ENCODE results near the gene FASLG.
"Not testable (repeated sequence)": the region's sequence is repeated elsewhere in the genome, so short reads cannot be mapped to it uniquely, and the experiment has no call there.

FASLG gene

DNA sequence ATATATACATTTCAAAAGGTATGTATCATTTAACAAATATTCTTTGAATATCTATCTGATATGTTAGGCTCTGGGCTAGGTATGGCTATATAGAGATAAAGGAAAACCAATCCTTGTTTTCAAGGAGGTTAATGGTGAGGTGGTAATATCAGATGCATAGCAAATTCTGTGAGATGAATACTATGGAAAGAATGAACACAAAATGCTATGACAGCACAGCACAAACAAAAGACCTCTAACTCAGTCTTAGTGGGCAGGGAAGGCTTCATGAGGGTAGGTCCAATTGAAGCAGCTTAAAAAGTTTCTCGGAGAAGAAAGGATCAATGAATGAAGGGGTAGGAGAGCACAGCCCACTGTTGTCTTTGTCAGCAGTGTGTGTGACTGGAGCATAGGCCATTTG lies 27.2 kb downstream of the FASLG start:
- DNase-seq: no peak

DNA sequence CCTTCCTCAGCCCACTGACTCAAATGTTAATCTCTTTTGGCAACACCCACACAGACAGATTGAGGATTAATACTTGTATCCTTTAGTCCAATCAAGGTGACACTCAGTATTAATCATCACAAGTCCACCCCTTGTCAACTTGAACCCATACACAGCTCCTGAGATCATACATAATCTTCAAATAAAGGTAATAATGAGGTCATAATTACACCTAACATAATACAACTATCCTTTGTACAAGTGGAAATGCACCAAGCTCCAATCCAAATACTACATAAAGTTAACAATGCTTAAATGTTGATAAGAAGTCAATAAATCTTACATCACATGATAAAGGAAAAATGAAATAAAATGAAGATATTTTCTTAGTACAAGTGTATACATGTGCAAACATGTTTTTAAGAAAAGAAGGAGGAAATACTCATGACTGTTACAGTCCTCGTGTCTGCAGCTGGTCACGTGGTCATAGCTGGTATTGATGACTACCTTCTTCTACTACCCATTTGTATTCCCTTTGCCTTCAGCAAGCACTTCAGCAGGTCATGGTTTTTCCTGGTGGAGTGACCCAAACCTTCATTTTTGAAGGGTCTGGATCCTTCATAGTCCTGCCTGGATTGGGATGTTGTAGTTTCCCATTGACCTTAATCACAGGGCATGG lies 29.7 kb downstream of the FASLG start:
- DNase-seq: not testable (repeated sequence)

DNA sequence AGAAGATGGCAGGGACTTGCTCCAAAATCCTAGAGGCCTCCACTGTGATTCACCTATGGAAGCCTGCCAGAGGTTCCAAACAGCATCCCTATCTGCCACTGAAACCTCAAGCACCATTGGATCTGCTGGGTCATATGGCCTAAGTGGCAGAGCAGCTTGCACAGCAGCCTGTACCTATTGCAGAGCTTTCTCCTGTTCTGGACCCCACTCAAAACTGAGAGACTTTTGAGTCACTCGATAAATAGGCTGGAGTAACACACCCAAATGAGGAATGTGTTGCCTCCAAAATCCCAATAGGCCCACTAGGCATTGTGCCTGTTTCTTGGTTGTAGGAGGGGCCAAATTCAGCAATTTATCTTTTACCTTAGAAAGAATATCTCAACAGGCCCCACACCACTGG lies 32.0 kb downstream of the FASLG start:
- DNase-seq: not testable (repeated sequence)

DNA sequence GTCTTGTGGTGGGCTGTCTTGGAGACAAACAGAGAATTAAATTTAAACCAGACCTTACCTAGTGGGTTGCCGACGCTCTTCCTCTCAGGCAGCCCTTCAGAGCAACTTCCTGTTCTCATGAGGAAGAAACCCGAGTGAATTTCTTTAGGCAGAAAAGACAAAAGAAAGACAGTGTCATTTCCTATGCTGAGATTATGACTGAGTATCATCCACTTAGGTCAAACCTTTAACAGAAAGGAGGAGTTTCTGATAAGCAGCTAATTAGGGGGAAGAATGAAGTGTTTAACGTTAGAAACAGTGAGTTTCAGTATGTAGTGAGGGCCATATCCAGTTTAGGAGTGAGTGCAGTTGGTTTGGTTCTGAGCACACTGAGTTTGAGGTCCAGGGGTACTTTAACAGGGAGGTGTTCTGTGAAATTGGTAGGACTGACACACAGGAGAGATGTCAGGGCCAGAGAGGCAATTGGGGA lies 38.7 kb downstream of the FASLG start:
- peak; percentile 30 to 76 for DNase-seq

DNA sequence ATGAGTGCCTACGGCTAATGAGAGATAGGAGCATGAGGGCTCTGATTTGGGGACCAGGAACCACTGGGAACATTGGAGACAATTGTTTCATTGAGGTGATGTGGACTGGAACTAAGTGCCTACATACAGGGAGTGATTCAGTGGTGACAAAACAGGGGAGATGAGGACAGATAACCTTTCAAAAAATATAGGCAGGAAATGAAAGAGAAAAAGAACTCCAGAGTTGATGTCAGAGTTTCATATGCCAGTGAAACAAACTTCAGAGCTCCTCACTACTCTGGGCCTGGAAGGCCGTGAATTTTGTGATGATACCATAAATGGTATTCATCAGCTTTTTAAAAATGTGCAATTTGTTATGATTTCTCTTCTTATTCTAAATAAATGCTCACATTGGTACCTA lies 39.3 kb downstream of the FASLG start:
- peak in 1 of 2 donors; percentile 55 for DNase-seq

DNA sequence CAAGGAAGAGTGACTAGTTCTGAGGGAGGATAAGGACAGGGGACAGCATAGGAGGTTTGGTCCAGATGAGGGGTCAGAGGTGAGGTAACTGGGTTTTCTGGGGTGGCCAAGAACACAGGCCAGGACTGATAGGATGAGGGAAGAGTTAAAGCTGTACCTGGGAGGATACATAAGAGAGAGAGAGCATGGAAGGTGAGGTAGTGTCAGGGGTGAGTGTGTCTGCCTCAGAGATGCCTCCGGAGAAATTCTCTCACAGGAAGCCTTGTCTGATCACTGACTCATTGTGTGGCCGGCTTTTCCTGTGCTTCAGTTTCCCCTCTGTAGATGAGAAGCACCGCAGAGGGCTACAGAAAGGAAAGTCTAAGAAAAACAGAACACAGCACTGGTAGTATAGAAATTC lies 40.2 kb downstream of the FASLG start:
- peak; percentile 82 to 88 for DNase-seq

DNA sequence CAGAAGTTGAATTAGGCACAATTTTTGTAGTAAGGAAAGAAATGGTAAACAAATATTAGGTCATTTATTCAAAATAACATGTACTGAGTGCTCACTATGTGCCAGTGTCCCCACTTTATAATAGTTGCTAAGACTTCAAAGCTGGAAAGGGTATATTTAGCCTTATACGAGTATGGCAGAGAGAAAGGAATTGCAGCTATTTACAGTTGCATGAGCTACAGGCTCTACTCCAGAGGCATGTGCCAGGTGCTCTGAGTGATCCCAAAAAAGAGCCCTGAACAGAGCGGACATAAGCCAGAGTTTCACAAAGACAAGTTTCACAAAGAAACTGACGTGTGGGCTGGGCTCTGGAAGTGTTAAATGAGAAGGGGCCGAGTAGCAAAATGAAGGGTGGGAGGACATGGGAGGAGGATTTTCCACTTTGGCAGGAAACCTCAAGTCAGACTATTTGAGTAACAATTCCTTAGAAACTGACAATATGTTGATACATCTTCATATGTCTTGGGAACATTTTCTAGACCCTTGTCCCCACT lies 40.9 kb downstream of the FASLG start:
- DNase-seq: no peak

DNA sequence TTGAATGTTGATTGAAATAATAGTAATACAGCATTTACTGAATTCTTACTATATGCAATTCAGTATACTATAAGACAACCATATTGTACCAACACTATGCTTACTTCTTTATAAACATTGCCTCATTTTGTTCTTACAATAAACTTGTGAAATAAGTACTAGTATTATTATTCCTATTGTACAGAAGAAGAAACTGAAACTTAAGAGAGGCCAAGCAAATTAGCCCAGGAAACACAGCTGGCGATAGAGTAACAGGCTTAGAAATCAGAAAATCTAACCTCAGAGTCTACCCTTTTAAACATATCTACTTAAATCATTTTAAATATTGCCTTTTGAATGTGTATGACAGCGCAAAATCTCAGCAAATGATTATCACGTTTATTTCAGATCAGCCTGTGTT lies 41.7 kb downstream of the FASLG start:
- peak in 1 of 2 donors; percentile 59 for DNase-seq

DNA sequence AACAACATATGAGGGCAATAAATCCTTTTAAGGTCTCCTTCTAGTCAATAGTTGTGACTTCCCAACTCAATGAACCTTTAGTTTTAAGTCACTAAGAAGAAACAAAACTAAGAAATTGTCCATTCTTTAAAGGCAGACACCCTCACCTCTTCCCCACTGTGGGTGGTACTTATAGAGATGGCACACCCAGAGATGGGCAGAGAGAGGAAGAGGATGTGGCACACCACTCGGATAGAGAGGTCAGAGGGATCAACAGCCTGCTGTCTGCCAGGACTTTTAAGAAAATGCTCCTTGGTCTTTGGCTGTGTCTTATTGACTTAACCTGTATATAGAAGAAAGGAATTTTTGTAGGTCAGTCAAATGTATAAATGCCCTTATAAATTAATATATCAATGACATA lies 45.1 kb downstream of the FASLG start:
- DNase-seq: peak; percentile 11 to 62

DNA sequence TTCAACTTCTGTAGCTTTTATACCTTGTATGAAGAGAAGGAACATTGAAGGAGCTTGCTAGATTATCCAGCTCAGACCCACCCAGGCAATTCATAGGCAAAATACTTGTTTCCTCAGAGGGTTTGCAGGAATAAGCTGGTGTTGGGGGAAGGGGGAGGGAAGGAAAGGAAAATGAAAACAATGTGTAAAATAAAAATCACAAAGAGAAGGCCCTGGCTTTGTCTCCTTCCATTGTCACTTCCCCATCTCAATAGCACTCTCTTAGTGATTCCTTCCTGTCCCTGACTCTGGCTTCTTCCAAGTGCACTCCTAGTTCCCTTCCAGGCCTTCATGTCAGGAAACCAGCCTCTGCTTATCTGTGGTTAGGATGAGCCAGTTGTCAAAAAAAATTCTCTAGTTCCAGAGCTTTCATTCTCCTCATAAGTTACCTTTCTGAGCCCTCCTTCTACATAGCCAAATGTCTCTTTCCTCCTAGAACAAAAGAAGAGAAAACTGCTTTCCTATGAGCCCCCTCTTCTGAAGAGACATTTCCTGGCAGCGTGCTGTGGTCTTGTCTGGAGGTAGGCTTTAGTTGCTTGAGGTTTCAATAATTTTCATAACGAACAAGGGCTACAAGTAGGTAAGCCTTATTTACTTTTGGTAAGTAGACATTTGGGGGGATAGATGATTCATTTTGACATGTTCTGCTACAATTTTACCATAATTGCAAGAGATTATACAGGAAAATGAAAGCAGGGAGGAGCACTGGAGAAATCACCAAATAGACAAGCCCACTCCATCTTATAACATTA lies 45.7 kb downstream of the FASLG start:
- peak in 1 of 2 donors; percentile 32 for DNase-seq

DNA sequence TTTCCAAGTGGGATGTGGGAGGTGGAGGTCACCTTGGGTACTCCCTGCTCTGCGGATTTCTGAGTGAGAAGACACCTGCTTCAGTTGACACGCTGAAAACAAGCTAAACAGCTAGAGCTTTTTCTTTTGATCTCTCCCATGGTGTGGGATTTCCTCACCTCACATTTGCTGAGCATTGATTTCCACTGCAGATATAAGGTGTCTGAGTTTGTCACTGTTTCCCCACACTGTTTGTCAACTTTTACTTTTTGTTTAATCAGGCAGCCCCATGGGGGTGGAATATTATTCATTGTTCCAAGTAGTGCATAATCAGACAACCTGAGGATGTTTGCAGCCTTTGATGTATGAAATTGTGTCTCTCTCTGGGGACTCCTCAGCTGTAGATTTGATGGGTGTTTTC lies 49.5 kb downstream of the FASLG start:
- peak in 1 of 2 donors; percentile 64 for DNase-seq

DNA sequence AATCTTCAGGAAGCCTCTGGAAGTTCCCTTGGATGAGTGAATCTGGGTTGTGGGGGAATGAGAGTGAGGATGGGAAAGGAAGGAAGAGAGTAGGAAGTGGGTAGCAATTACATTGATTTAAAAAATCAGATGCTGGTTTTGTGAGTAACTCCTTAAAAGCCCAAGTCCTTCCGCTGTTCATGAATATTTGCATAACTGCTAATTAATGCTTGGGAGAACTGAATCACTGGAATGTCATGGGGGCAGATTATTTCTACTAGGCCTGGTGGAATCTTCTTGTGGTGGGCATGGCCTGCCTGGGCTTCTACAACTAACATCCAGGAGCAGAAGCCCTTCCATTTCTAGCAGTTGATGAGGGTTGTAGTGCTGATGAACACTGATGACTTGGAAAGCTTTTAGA lies 52.7 kb downstream of the FASLG start:
- no peak for DNase-seq

DNA sequence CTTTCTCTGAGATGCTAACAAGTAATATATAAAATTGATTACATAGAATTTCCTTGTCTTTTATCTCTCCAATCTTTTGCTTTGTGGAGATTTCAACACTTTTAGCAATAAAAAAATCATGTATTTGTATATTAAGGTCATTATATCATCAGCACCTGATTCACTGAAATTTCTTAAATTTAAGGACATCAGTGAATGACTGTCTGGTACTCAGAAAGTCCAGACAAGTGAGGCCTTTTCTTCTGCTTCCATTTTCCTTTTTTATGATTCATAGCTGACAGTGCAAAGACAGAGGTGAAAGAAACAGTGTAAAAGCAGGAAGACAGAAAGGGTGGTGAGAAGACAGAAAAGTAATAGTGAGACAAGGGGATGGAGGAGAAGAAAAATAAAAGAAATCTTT lies 54.6 kb downstream of the FASLG start:
- DNase-seq: no peak

Data from CD4-positive, alpha-beta T cell treated with Interferon alpha-2 for 1 hour (primary cell).